Activated CD8-positive, alpha-beta memory T cell treated with anti-CD3 and anti-CD28 coated beads, Interleukin-2, amount 50 U/mL, for 4 hours (primary cell): Measurements from ENCODE around the gene DISP2.
A peak's percentile ranks its signal among the peaks of the same experiment; 100 is the strongest.

Experiments
- DNase-seq: peaks from one replicate; pipeline ENCODE4 v3.0.0-alpha.2; 2020

The DISP2 gene

DNA sequence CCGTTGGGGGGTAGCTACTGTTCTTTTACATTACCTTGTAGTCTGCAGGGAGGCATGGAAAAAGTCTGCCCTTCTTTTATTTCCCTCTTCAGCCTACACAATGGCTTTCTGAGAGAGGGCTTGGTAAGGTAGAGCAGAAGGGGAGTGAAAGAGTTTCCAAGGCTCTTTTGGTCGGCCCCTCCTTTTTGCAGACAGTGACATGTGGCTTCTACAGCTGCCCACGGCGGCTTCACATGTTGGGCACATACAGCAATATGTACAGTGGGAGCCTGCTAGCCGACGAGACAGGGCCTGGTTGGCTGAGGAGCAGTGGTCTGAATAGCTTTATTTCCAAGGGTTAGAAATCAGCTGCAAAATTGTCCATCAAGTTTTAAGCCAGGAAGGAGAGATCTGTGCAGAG lies 30.6 kb upstream of the DISP2 start:
- no peak for DNase-seq

DNA sequence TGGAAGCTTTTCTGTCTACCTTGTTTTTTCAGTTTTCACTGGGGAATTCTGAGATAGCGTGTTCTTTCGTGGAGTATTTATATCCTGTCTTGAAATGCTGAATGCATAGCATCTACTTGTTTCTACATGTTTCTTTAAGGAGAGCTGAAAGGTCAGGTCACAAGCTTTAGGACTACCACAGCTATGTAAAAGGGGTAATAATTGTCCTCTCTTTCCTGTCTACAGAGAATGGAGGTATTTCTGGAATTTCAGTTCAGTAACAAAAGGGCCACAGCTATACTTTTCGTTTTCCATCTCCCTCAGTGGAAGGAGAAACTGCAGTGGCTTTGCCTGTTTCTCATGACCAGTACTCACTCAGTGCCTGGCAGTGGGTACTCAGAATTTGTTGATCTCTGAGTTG lies 29.8 kb upstream of the DISP2 start:
- DNase-seq: no peak

- no peak for DNase-seq
These were observed 29.3 kb upstream of the DISP2 start for GRCh38 chr15:40328751-40329150.

- DNase-seq: no peak
These were observed 28.2 kb upstream of the DISP2 start for GRCh38 chr15:40329804-40330203.

- DNase-seq: no peak
These were observed 27.6 kb upstream of the DISP2 start for GRCh38 chr15:40330368-40330836.

DNA sequence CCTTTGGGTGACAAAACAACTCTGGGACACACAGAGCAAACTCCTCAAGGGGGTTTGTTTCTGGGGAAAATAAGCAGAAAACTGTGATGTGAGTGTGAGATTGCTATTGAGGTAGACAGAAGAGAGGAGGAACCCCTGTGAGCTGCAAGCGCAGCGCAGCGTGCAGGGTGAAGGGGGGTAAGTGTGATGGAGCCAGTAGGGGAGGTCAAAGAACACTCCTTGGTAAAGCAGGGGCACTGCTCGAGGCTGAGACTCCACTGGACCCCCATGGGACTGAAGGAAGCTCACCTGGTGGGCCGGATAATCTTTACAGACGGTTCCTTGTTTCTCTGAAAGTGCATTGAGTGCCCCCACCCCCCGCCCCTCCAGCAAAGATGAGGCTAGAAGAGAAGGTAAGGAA lies 27.0 kb upstream of the DISP2 start:
- no peak for DNase-seq

DNA sequence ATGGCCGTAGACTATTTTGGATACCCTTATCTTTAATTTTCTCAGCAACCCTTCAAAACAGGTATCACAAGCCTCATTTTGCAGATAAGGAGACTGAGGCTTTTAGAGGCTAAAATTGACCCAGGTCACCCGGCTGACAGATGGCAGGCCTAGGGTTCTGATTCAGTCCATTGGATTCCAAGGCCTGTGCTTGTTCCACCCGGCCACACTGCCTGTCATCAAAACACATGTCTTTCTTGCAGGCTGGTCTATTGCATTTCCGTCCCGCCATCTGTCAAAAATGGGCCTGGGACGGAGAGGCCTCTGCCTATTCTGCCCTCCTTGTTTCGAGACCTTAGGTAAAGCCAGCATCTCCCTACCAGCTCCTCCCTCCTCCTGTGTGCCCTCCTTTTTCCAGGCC lies 26.4 kb upstream of the DISP2 start:
- no peak for DNase-seq

GRCh38 chr15:40332113-40332781 lies 25.8 kb upstream of the DISP2 start:
- no peak for DNase-seq

- DNase-seq: no peak
These were observed 24.0 kb upstream of the DISP2 start for GRCh38 chr15:40333922-40334492.

- no peak for DNase-seq
These were observed 23.5 kb upstream of the DISP2 start for GRCh38 chr15:40334541-40334940.

GRCh38 chr15:40334941-40335795 lies 22.9 kb upstream of the DISP2 start:
- DNase-seq: no peak

GRCh38 chr15:40335938-40336743 lies 21.9 kb upstream of the DISP2 start:
- no peak for DNase-seq

DNA sequence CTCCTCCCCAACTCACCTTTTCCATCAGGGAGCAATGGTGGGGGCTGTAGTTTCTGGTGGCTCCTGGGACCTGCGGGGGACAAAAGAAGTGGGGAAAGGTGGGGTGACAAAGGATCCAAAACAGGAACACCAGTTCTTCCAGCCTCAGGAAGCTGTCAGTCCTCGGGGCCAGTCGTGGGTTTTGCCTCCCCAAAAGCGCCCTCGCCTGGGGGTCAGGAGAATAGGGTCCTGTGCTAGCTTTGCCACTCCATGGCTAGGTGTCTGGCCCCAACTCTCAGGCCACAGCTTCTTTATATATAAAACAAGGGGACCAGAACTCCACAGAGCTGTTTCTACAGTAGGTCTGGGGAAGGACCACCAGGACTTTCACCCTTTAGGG lies 21.3 kb upstream of the DISP2 start:
- no peak for DNase-seq

DNA sequence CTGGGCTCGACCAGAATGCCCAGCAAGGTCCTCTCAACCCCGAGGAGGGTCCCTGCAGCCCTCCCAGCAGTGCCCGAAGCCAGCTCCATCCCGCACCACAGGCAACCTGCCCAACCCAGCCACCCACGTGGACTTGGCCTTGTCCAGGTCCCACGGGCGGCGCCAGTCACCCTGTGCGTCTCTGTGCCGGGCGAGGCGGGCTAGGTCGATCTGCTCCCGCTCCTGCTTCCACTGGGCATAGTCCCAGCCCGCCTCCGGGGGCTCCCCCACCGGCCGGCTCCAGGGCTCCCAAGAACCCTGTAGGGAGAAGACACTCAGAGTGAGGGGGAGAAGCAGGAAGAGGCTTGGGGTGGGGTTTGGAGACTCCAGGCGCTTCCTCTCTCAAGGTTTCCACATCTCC lies 20.4 kb upstream of the DISP2 start:
- DNase-seq: no peak

DNA sequence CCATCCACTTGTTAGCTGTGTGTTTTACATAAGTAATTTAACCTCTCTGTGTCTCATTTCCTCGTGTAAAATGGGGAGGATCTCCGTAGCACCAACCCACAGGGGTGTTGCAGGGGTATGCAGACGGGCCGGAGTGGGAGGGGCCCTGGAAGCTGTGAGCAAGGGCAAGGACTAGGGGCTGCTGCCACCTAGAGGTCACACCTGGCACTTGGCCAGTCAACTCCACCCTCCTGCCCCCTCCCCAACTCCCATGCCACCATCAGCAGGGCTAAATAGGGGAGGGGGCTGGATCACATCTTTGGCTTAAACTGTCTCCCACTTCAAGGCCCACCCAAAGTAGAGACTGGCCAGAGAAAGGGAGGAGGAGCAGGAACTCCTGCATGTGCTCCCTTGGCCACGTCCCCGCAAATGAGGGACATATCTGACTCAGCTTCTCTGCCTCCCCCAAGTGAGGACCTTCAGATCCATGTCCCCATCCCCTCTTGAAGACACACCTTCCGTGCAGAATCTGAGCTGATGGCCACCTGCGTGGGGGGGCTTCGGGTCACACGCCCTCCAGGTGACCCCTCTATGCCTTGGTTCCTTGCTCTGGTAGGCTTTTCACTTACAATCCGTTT lies 19.9 kb upstream of the DISP2 start:
- peak; percentile 79 for DNase-seq

DNA sequence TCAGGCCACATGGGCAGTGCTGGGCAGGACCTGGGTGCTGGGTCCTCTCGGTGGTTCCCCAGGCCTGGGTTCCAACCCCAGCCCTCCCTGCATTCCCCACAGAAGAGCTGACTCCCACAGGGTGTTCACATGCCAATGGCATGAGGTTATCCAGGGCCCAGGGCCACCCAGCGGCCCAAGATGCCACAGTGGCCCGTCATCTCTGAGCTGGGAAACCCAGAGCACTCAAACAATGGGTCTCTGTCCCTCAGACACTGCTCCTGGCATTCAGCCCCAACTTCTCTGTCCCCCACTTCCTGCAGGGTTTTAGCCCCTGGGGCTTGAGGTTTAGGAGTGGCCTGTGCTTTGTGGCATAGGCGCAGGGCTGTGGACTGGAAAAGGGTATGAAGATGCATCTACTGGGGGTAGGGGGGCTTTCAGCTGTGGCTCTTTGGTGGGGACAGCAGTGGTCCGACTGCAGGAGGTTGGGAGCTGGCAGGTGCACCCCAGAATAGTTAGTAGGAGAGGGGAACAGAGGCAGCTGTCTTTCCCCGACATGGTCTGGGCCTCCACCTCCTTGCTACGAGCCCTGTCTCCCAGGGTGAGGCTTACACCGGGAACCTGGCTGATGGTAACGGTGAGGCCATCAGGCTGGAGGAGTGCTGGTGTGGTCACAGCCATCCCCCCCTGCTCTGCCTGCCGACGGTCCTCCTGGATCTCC lies 18.9 kb upstream of the DISP2 start:
- DNase-seq: no peak

GRCh38 chr15:40339621-40339945 lies 18.4 kb upstream of the DISP2 start:
- no peak for DNase-seq

DNA sequence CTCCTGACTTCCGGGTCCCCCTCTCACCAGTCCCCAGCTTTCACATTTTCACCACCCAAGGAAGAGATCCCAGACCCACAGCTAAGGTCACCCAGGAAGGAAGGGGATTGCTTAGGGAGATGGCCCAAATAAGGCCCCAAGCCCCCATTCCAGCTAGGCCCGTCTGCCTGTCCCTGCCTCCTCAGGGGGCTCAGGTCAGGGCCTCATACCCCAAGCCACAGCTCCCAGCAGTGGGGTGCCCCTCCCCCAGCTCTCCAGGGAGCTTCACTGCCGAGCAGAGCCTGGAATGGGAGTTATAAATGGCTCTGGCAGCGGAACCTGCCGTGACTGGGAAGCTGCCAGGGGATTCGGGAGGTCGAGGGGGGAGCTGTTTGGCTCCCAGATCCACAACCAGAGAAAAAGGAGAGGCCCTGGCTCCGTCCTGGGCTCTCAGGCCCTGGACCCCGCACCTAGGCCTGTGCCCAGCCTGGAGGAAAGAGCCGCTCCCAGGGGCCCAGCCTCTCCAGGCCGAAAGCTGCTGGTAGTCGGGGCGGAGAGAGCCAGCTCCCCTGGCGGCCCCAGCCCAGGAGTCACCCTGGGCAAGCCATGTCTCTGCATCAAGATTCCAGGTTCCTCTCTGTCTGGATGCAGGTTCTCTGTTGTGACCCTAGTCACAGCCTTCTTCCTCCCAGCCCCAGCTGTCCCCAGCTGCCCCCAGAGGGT lies 17.8 kb upstream of the DISP2 start:
- no peak for DNase-seq

- DNase-seq: no peak
These were observed 17.1 kb upstream of the DISP2 start, which contains the start of gene CCDC9B for GRCh38 chr15:40340740-40341400. CCDC9B (minus strand) TSS chr15:40340939; CDS start chr15:40340819, 120 bp downstream.

GRCh38 chr15:40342416-40343320 lies 15.4 kb upstream of the DISP2 start:
- no peak for DNase-seq
